ENCODE measurements around the gene ODAD2. TPM values are rescaled to one million over a fixed set of nuclear protein-coding genes. Genes with fewer than 3 reads are reported as not detected.

ODAD2 gene
- total and polyA plus RNA-seq, 2 of the 8 experiments (the other 6 are each of a cell fraction or from before 2014, with no cell fraction given): 0.95 to 4.3 TPM

GRCh38 chr10:27959093-27959715, 39.7 kb downstream of the ODAD2 start:
- Histone ChIP-seq H3K79me2 (ENCODE audit: control insufficient read depth in 1 of 2, insufficient read depth in 2 of 2, low read length in 2 of 2) (no peaks in the 10 kb centered on the region), H3K4ac (replicated peaks; ENCODE audit: insufficient read length, low read depth, low read length) (no peak overlapping the region), H2BK15ac (ENCODE audit: low read length) (no peak overlapping the region), H2BK5ac (ENCODE audit: low read depth, low read length) (no peak overlapping the region), H3K18ac (ENCODE audit: extremely low read depth, low read length) (no peak overlapping the region), H3K79me1 (ENCODE audit: low read depth, low read length) (no peaks in the 10 kb centered on the region), H2BK20ac (ENCODE audit: low read length) (no peak overlapping the region), H4K20me1 (replicated peaks in 1 of 2; ENCODE audit: control insufficient read depth in 1 of 2, insufficient read depth in 2 of 2, low read length in 2 of 2) (no peaks in the 10 kb centered on the region), H4K5ac (ENCODE audit: insufficient read length, low read depth, low read length) (no peak overlapping the region), H3K23me2 (ENCODE audit: low read depth, low read length) (no peaks in the 10 kb centered on the region), H3K9me3 (ENCODE audit: insufficient read depth in 2 of 2, low read depth in 1 of 2, low read length in 1 of 2) (no peaks in the 10 kb centered on the region), H4K8ac (ENCODE audit: extremely low read depth, insufficient read depth, low read length) (no peak overlapping the region), H3K4me3 (ENCODE audit: extremely low read depth in 1 of 4, insufficient read depth in 2 of 4, low read depth in 3 of 4, low read length in 4 of 4) (no peak overlapping the region), H2BK120ac (replicated peaks; ENCODE audit: low read depth, low read length) (no peak overlapping the region), H3K14ac (ENCODE audit: insufficient read length) (no peak overlapping the region), H4K91ac (replicated peaks; ENCODE audit: insufficient read length, low read length) (no peak overlapping the region), H3K56ac (replicated peaks; ENCODE audit: insufficient read length, low read depth, low read length) (no peak overlapping the region), H2BK12ac (ENCODE audit: low read depth, low read length) (no peak overlapping the region), H3K27me3 (replicated peaks in 1 of 4; ENCODE audit: control insufficient read depth in 3 of 4, extremely low read depth in 1 of 4, insufficient read depth in 3 of 4, low read length in 3 of 4) (no peaks in the 10 kb centered on the region), H3K9ac (replicated peaks in 1 of 4; ENCODE audit: extremely low read depth in 1 of 4, low read depth in 3 of 4, low read length in 3 of 4) (no peak overlapping the region), H3K23ac (ENCODE audit: insufficient read length) (no peak overlapping the region), H3K36me3 (ENCODE audit: control insufficient read depth in 2 of 4, insufficient read depth in 4 of 4, low read length in 3 of 4) (no peaks in the 10 kb centered on the region), H3K4me1 (replicated peaks in 1 of 4; ENCODE audit: control insufficient read depth in 3 of 4, insufficient read depth in 4 of 4, low read length in 3 of 4) (no peaks in the 10 kb centered on the region), H2AK5ac (ENCODE audit: low read depth, low read length) (no peak overlapping the region), H2AFZ (ENCODE audit: low read length) (no peak overlapping the region), H3K4me2 (ENCODE audit: insufficient read depth in 1 of 2, low read depth in 2 of 2, low read length in 2 of 2) (no peak overlapping the region), H3K27ac (ENCODE audit: low read depth, low read length) (no peak overlapping the region)
- ChIA-PET POLR2A (ENCODE audit: partially characterized antibody) (no interaction called here), CTCF (ENCODE audit: partially characterized antibody) (no interaction called here)
- no peak for FAIRE-seq
- DNase-seq (ENCODE audit: low read depth in 1 of 2, low spot score in 2 of 2): no peak
- WGBS, 2 experiments (ENCODE audit: extremely low coverage in 1 of 2, insufficient coverage in 1 of 2, insufficient read length in 1 of 2, insufficient replicate concordance in 2 of 2, low coverage in 1 of 2, low lambda C conversion rate in 2 of 2, missing lambda C conversion rate in 1 of 2): 82% methylated on average over 5 of the region's 6 CpGs; no CpG with 5 or more reads in 1 of the 2 experiments
- no peak for TF ChIP-seq EZH2 (IDR thresholded peaks at IDR 0.05; ENCODE audit: low read depth, low read length, severe bottlenecking)
- TF ChIP-seq SAP30 (IDR thresholded peaks at IDR 0.05; ENCODE audit: insufficient read depth, insufficient replicate concordance, low read length): no peak
- no peak for TF ChIP-seq POLR2AphosphoS5 (IDR thresholded peaks at IDR 0.05; ENCODE audit: low read depth, low read length)
- no peak for TF ChIP-seq NANOG (IDR thresholded peaks at IDR 0.05; ENCODE audit: insufficient read depth, low read depth, low read length, poor library complexity, severe bottlenecking)
- TF ChIP-seq BACH1 (IDR thresholded peaks at IDR 0.05; ENCODE audit: low read length): no peak
- no peak for TF ChIP-seq SRF (IDR thresholded peaks at IDR 0.05; ENCODE audit: low read depth, low read length)
- no peak for TF ChIP-seq KDM1A (IDR thresholded peaks at IDR 0.05; ENCODE audit: borderline replicate concordance, low read length)
- no peak for TF ChIP-seq ZNF274 (IDR thresholded peaks at IDR 0.05; ENCODE audit: borderline replicate concordance, extremely low read depth, low read length)
- no peak for TF ChIP-seq MAX (IDR thresholded peaks at IDR 0.05)
- TF ChIP-seq TCF12 (IDR thresholded peaks at IDR 0.05; ENCODE audit: low read depth, low read length): no peak

Measured in H1 (cell line).